GM06990 (cell line): ENCODE data around the gene ARHGAP32.

Experiments
- DNase-seq: peaks from one replicate; pipeline ENCODE4 v3.0.0-alpha.2; 2011; ENCODE audit not compliant: insufficient read length; ENCODE audit errors: extremely low read depth
- H3K27me3 ChIP-seq: replicated peaks from 2 replicates; pipeline ENCODE4 v1.6.0; 2011; ENCODE audit warnings: low read length; ENCODE audit not compliant: control insufficient read depth, insufficient read depth
- H3K36me3 ChIP-seq: 2 replicates; pipeline ENCODE4 v1.5.1; 2011; ENCODE audit warnings: low read length; ENCODE audit not compliant: control insufficient read depth, insufficient read depth
- H3K4me3 ChIP-seq: replicated peaks from 2 replicates; pipeline ENCODE4 v1.5.1; 2011; ENCODE audit warnings: low read depth, mild to moderate bottlenecking, control low read depth, low read length
- TF ChIP-seq, protein P1 (sequence below): IDR thresholded peaks from 2 replicates; pipeline ENCODE4 v1.5.1; 2011; ENCODE audit warnings: low read length, control low read depth, mild to moderate bottlenecking, inconsistent platforms; ENCODE audit not compliant: insufficient read depth, poor library complexity, severe bottlenecking

Gene ARHGAP32

DNA sequence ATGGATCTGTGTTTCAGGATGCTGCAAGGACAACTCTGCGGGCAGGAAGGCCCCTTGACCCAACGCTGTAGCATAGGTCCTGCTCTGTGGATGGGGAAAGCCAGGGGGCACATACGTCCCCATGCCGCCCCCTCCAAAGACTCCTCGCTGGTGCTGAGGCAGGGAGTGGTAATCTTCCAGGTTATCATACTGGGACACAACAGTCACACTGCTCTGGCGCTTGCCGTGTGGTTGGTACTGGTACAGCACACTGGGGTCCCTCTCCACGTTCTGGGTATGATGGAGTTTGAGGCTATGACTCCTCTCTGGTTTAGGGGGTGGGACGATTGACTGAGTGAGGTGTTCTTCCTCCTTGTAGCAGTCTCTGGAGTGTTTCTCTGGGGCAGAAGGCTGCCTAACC, 223.2 kb downstream of the ARHGAP32 start:
- H3K36me3 ChIP-seq = no peaks in the 10 kb centered on the region
- TF ChIP-seq, protein P1, sequence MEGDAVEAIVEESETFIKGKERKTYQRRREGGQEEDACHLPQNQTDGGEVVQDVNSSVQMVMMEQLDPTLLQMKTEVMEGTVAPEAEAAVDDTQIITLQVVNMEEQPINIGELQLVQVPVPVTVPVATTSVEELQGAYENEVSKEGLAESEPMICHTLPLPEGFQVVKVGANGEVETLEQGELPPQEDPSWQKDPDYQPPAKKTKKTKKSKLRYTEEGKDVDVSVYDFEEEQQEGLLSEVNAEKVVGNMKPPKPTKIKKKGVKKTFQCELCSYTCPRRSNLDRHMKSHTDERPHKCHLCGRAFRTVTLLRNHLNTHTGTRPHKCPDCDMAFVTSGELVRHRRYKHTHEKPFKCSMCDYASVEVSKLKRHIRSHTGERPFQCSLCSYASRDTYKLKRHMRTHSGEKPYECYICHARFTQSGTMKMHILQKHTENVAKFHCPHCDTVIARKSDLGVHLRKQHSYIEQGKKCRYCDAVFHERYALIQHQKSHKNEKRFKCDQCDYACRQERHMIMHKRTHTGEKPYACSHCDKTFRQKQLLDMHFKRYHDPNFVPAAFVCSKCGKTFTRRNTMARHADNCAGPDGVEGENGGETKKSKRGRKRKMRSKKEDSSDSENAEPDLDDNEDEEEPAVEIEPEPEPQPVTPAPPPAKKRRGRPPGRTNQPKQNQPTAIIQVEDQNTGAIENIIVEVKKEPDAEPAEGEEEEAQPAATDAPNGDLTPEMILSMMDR = no peak
- no peaks in the 10 kb centered on the region for H3K27me3 ChIP-seq
- no peak for DNase-seq
- H3K4me3 ChIP-seq = no peak overlapping the region

DNA sequence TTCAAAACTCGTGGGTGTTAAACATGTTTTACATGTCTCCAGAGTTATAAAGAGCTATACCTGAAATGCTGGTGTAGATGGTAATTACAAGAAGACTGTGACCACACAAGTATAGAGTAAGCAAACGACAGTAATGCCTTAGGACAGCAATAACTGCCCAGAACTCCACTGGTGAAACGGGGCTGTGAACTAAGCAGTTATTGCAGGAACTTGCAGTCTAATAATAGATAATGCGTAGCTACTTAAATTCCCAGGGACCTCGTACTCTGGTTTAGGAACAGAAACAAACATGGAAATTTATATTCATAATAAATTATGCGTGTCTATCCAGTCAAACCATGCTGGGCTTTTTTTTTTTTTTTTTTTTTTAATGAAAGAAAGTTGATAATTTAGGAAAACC, 224.5 kb downstream of the ARHGAP32 start:
- H3K36me3 ChIP-seq = no peaks in the 10 kb centered on the region
- TF ChIP-seq, protein P1 = no peak
- DNase-seq = no peak
- no peaks in the 10 kb centered on the region for H3K27me3 ChIP-seq
- no peak overlapping the region for H3K4me3 ChIP-seq

DNA sequence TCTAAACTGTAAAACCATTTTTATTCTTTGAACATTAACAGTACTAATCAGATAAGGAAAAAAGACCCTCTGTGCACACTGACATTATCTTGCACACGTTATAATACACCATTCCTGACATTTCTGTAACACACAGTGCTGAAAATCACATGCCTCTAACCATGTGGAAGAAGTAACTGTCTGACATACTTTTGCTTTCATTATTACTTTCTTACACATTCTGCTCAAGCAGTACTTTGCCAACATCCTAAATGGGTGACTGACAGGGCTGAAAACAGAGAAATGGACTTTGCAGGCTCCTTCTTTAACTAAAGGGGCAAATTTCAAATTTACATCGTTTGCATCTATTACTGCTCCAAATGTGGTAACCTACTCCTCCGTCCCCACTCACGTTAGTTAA, 226.6 kb downstream of the ARHGAP32 start:
- no peaks in the 10 kb centered on the region for H3K36me3 ChIP-seq
- DNase-seq = no peak

DNA sequence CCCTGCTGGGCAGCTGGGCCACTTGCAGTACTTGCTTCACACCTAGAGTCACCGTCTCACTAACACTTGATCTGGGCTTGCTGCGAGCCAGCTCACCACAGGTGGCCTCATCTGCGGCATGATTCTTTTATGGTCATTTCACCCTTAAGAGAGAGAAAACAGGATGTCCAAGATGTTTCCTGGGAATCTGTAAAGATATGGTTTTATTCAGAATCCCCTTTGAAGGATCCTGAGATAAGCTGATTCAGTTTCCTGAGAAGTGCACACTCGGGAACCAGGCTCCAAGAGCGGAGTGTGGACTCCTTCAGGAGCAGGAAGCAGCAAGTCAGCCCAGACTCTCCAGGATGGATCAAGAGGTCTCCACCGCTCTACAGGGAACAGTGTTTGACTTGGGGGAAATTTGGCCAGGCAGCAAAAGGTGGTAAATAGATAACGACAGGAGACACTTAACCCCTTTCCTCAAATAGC, 227.6 kb downstream of the ARHGAP32 start:
- no peak for DNase-seq
- no peaks in the 10 kb centered on the region for H3K36me3 ChIP-seq
- H3K27me3 ChIP-seq = no peaks in the 10 kb centered on the region
- TF ChIP-seq, protein P1 = no peak
- H3K4me3 ChIP-seq = no peak overlapping the region

More for the DNA sequence above, 226.6 kb downstream of the ARHGAP32 start:
- TF ChIP-seq, protein P1 = no peak
- no peak overlapping the region for H3K4me3 ChIP-seq
- H3K27me3 ChIP-seq = no peaks in the 10 kb centered on the region

DNA sequence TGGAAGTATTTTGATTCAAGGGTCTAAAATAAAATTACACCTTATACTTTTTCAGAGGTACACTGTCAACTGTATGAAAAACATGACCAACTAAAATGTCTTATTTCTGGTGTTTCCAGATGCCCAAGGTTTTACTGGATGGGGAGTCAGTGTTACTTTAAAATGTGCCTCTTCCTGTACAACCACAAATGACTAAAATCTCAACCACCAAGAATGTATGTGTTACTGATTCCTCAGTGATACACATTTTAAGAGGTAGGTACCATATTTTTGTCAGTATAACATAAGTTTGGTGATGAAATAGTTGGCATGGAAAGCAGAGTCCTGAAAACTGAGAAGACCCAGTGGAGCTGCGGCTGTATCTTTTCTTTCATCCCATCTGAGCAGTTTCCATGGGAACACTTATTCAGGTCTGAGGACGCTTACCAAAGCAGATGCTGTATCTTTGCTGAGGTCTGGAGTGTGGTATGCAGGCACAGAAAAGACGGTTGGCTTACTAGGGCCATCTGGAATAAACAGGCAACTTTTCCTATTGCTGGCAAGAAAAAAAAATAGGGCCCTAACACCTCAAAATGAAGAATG, 228.3 kb downstream of the ARHGAP32 start:
- no peak overlapping the region for H3K4me3 ChIP-seq
- DNase-seq = no peak
- TF ChIP-seq, protein P1 = no peak
- no peaks in the 10 kb centered on the region for H3K36me3 ChIP-seq
- no peaks in the 10 kb centered on the region; the same call in 1 of the 2 replicates for H3K27me3 ChIP-seq

DNA sequence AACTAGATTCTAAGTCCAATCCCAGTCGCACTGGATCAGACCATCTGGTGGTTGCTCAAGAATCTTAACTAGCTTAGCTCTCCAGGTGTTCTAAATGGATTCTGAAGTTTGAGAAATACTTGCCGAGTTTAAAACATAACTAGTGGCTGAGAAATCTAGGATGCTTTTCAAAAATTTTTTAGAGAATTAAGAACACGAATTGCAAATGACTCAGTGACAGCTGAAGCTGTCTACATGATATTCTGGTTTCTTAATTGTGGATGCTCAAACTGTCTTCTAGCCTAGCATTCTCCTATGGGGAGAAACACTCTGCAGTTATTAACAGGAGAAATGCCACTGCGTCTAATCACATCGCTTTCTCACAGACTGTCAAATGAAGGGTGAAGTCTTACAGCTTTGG, 229.2 kb downstream of the ARHGAP32 start:
- no peak for DNase-seq
- no peaks in the 10 kb centered on the region; the same call in 1 of the 2 replicates for H3K27me3 ChIP-seq
- no peaks in the 10 kb centered on the region for H3K36me3 ChIP-seq
- TF ChIP-seq, protein P1 = no peak
- H3K4me3 ChIP-seq = no peak overlapping the region
